Endometrial microvascular endothelial cells (primary cell): Measurements from ENCODE around the gene PRPS1L1. TPM values are rescaled to one million over a fixed set of nuclear protein-coding genes. Genes with fewer than 3 reads are reported as not detected.

Experiments used
- in situ Hi-C: cut with HindIII; loops from 2 replicates; pipeline ENCODE4 v1.10.0; 2017; ENCODE audit warnings: low sequenced_read_pairs, low pct_unique_long_range_greater_than_20kb; ENCODE audit errors: inconsistent ontology term
- total RNA-seq: library from RNA; depleted of rRNA; stranded (reverse); fragments of >200 nt; gene quantifications from one replicate; pipeline ENCODE4 v1.2.3, GENCODE V29; 2015; ENCODE audit errors: inconsistent ontology term

Gene PRPS1L1
- total RNA-seq, 1 donor from 2014 or later = not detected

DNA sequence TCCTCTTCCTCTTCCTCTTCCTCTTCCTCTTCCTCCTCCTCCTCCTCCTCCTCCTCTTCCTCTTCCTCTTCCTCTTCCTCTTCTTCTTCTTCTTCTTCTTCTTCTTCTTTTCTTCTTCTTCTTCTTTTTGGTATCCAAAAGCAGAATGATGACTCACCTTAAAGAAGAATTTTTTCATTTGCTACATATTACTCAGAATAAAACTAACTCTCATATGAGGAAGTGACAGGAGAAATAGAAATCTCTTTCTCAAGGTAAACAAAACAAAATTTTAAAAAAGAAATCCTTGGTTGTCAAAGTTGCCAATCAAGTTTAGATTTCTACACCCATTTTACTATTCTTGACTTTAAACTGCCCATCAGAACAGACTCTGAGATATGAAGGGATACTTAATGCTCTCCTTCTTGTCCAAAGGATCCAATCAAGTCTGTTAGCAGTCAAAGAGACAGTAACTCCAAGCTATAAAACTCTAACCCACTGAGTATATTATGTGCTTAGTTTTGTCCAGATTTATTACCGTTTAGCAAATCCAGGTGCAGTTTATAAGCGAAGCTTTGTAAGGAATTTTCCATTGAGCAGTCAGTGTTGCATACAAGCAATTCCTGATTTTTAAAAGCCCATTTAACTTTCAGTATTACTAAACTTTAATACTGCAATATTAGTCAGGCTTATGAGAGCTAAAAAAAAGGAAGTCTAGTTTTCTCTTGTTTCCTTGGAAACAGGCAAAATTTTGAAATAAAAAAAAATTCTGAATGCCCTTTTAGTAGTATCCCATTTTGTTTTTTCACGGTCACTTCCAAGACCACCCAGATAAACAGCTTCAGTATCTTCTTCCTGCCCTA is 44.2 kb downstream of the PRPS1L1 start:
- in situ Hi-C loops = no loop called here

DNA sequence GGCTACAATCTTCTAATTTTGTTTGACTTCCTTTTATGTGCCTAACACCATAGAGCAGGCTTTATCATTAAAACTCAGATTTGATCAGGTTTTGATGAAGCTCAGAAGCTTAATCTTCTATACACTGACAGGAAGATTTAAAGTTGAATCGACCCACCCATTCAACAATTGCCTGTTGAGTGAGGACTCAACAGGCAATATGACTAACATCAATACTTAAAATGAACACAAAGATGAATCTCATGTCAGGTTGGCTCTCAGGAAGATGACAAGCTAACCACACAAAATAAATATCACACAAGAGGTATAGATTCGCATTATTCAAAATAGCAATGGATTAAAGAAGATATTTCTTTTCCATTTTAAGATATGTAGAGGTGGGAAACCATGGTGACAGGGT is 50.7 kb downstream of the PRPS1L1 start:
- in situ Hi-C loops = no loop called here

Other genes starting within 250 kb of the PRPS1L1 start
- 28.9 TPM for gene SNX13, start 87.4 kb downstream of the PRPS1L1 start, total RNA-seq